Activated CD4-positive, alpha-beta T cell treated with anti-CD3 and anti-CD28 coated beads for 48 hours (primary cell): ENCODE measurements around the gene CTSE.
A peak's percentile ranks its signal among the peaks of the same experiment; 100 is the strongest.

Source experiments
- DNase-seq: peaks from one replicate; pipeline ENCODE4 v3.0.0-alpha.2; 2020

Gene CTSE

GRCh38 chr1:205967554-205968335 is 56.0 kb downstream of the CTSE start:
- no peak for DNase-seq

DNA sequence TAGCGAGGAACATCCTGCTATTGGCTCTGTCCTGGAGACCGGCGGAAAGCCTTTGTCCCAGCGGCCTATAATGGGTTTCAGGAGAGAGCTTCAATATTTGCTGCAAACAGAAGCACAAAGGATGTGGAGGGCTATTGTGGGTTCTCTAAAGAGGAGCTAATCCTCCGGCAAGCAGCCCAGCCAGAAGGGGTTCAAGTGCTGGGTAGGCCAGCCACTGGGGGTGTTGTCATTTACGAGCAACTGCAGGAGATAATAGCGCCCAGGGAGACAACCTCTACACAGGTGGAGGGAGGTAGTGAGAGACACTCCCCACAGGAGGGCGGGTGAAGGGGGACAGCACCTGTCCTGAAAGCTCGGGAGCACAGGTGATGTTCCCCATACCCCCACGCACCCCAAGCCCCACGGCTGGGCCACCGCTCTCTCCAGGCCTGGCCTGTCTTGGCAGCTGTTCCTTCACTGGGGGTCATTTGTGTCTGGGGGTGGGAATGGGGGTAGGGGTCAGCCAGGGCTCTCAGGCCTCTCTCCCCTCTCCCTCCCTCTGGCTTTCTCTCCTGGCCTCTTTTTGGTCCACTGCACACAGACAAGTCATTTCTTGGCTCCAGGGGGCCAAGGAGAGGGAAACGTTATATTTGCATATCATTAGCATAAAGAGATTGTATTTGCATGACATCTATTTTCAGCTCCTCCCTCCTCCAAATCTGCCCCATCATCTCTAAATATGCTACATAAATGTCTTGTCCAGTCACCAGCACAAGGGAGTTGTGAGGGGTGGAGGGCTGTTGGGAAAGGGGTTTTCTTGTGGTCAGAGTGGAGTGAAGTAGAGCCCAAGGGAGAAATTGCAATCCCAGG is 58.4 kb downstream of the CTSE start:
- no peak for DNase-seq

DNA sequence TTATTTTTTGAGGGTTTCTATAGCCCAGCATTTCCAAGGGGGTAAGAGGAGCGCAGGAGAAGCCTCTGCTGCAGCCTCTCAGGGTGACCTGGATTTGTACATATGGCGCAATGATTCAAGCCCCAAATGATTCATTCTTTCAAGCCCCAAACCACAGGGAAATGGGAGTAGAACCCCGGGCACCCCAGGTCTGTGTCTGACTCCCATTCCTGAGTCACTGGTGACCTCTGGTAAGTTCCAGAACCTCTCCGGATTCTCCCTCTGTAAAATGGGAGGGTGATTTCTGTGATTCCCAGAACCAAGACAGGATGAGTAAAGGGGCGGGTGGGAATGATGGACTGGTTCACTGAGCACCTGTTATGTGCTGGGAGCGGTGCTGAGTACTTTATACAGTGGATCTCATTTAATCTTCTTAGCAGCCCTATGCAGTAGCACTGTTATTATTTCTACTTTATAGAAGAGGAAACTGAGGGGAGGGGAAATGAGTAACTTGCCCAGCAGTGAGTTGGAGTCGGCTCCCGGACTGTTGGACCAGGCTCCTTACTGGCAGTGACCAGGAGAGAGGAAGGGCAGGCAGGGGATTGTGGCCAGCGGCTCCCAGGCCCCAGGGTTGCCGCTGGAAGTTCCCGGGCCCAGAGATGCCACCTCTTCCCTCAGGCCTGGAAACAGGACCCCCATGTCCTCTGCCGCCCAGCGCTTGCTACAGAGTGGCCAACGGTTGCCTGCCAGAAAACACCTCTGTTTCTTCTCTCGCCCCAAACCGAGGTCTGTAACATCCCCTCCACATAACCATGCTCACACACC is 60.1 kb downstream of the CTSE start:
- peak; percentile 11 for DNase-seq

GRCh38 chr1:205962821-205963221 is 60.9 kb downstream of the CTSE start:
- DNase-seq = no peak

GRCh38 chr1:205961991-205962820 is 61.5 kb downstream of the CTSE start:
- DNase-seq = no peak

GRCh38 chr1:205961405-205961804 is 62.3 kb downstream of the CTSE start:
- DNase-seq = peak; percentile 31

- no peak for DNase-seq
Observed at GRCh38 chr1:205959789-205960188, 63.9 kb downstream of the CTSE start.
